Peyer's patch (tissue), 4 donors: Measurements from ENCODE around the gene LARGE2. TPM values are rescaled to one million over a fixed set of nuclear protein-coding genes. Genes with fewer than 3 reads are reported as not detected.

Experiments used
- DNase-seq, 3 donors: peaks; one replicate each; pipeline ENCODE4 v3.0.0-alpha.2; 2017 to 2019
- H3K27ac ChIP-seq, 4 donors: fragments of 200-600 bp; sonication (generic); one replicate each; pipeline ENCODE4 v1.5.1; 2016 to 2019
- H3K27me3 ChIP-seq, 2 donors: fragments of 200-600 bp; sonication (generic); one replicate each; pipeline ENCODE4 v1.5.1; 2019
- H3K36me3 ChIP-seq, 3 donors: fragments of 200-600 bp; sonication (generic); one replicate each; pipeline ENCODE4 v1.5.1; 2016 to 2019
- H3K4me1 ChIP-seq, 4 donors: fragments of 200-600 bp; sonication (generic); one replicate each; pipeline ENCODE4 v1.5.1; 2016 to 2019
- H3K4me3 ChIP-seq, 4 donors: fragments of 200-600 bp; sonication (generic); 1 replicate in 3 of 4; 2 replicates in 1 of 4; pipeline ENCODE4 v1.5.1; 2016 to 2019; ENCODE audit warnings: mild to moderate bottlenecking in 1 of 4
- H3K9me3 ChIP-seq, 4 donors: fragments of 200-600 bp; sonication (generic); one replicate each; pipeline ENCODE4 v1.5.1; 2016 to 2019; ENCODE audit warnings: mild to moderate bottlenecking in 1 of 4
- CTCF ChIP-seq, 6 experiments: fragments of 450-650 bp in 4 of 6; fragments of 200-600 bp in 2 of 6; sonication (generic) in 1 of 6; IDR thresholded peaks; one replicate each; pipeline ENCODE4 v1.5.1; 2017 to 2019; ENCODE audit warnings: antibody characterized with exemption in 6 of 6, mild to moderate bottlenecking in 3 of 6, moderate library complexity in 1 of 6
- POLR2A ChIP-seq, 2 donors: fragments of 450-650 bp; IDR thresholded peaks; one replicate each; pipeline ENCODE4 v1.5.1; 2017; ENCODE audit warnings: antibody characterized with exemption in 2 of 2, mild to moderate bottlenecking in 2 of 2, moderate library complexity in 2 of 2
- total RNA-seq, 4 donors: library from RNA; depleted of rRNA; stranded (reverse); fragments of >200 nt; gene quantifications; one replicate each; pipeline ENCODE4 v1.1.0, GENCODE V29; 2016

The LARGE2 gene
- total RNA-seq, 4 donors from 2014 or later: 0.83 to 1.6 (median 1.2) TPM; not detected in 1

GRCh38 chr11:45913942-45914635 is 8.4 kb upstream of the LARGE2 start:
- DNase-seq: no peak
- no peak overlapping the region for H3K27ac ChIP-seq
- H3K4me1 ChIP-seq: peaks cover 0 to 15% (median 4%) of the 10 kb centered on the region in 4 donors
- no peaks in the 10 kb centered on the region for H3K27me3 ChIP-seq
- TF ChIP-seq CTCF (IDR thresholded peaks at IDR 0.05) (no peak), POLR2A (IDR thresholded peaks at IDR 0.05) (no peak)
- H3K4me3 ChIP-seq: no peak overlapping the region
- no peaks in the 10 kb centered on the region for H3K9me3 ChIP-seq
- H3K36me3 ChIP-seq: peaks cover 0 to 70% (median 0%) of the 10 kb centered on the region in 3 donors

GRCh38 chr11:45915446-45915845 is 7.0 kb upstream of the LARGE2 start:
- Histone ChIP-seq H3K4me1 (peaks cover 0 to 15% (median 6%) of the 10 kb centered on the region in 4 donors), H3K27me3 (no peaks in the 10 kb centered on the region), H3K4me3 (no peak overlapping the region), H3K27ac (no peak overlapping the region), H3K9me3 (no peaks in the 10 kb centered on the region), H3K36me3 (peaks cover 0 to 57% (median 0%) of the 10 kb centered on the region in 3 donors)
- DNase-seq: no peak
- TF ChIP-seq POLR2A (IDR thresholded peaks at IDR 0.05) (no peak), CTCF (IDR thresholded peaks at IDR 0.05) (no peak)

DNA sequence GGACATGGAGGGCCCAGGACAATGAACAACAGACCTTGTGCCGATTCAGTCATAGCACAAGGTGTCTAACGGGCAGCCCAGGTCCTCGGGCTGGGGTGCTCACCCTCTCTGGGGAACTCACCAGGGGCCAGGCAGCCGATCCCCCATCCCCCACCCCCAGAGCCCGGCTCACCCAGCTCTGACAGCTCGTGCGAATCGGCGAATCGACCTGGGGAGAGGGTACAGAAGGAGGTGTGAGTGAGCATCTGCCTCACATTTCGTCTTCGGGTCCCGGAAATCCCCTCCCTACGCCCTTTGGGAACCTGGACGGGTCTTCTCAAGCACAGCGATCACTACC is 5.2 kb upstream of the LARGE2 start:
- Histone ChIP-seq H3K36me3 (peaks cover 0 to 39% (median 0%) of the 10 kb centered on the region in 3 donors), H3K27ac (peak overlapping the region; percentile 87 to 97 (median 88)), H3K27me3 (peaks cover 0 to 10% of the 10 kb centered on the region in 2 donors), H3K4me3 (peak overlapping the region; percentile 75 to 95 (median 81)), H3K4me1 (peaks cover 1 to 21% (median 12%) of the 10 kb centered on the region in 4 donors), H3K9me3 (no peaks in the 10 kb centered on the region)
- TF ChIP-seq CTCF (IDR thresholded peaks at IDR 0.05): no peak
- TF ChIP-seq POLR2A (IDR thresholded peaks at IDR 0.05): no peak
- DNase-seq: no peak

DNA sequence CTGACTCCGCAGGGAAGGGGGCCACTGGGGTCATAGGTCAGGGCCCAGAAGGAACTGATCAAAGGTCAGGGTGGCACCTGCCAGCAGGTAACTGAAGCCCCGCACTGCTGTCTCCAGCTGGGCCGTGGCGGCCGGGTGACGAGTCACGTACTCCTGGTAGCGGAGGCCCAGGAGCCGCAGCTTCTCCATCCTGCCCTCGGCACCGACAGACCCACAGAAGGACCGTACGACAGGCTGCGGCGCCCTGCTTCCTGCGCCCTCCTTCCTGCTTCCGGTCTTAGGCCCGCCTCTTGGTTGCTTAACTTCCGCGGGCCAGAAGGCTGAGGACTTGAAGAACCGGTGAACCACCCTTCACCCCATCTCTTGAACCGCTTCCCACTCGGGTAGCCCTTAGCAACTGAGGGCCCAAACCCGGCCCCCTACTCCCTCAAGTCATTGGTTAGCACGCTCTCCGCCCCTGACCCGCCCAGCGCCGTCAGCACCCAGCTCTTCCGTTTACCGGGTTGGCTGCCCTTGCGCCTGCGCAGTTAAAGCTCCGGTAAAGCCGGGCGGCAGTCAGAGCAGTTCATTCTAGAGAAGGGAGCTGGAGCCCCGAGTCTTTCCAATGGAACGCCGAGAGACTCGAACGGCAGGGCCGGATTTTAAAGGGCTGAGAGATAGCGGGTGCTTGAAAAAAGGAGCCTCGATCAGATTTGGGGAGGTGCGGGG is 4.7 kb upstream of the LARGE2 start, which contains the start of gene PEX16:
Gene PEX16 (minus strand): TSS at position 255 of the 708 bp plus-strand sequence. CDS start 66 bp downstream, at position 189.
- DNase-seq: peak; percentile 90 to 98 (median 95)
- H3K36me3 ChIP-seq: peaks cover 0 to 33% (median 0%) of the 10 kb centered on the region in 3 donors
- H3K4me3 ChIP-seq: peak within 1 kb of the TSS; percentile 75 to 95 (median 81)
- TF ChIP-seq CTCF (IDR thresholded peaks at IDR 0.05): no peak
- peak; percentile 66 to 72 for TF ChIP-seq POLR2A (IDR thresholded peaks at IDR 0.05)
- no peaks in the 10 kb centered on the region for H3K9me3 ChIP-seq
- H3K27me3 ChIP-seq: peaks cover 0 to 15% of the 10 kb centered on the region in 2 donors
- H3K27ac ChIP-seq: peak within 1 kb of the TSS; percentile 87 to 97 (median 88)
- peaks cover 3 to 27% (median 14%) of the 10 kb centered on the region in 4 donors for H3K4me1 ChIP-seq

GRCh38 chr11:45918331-45918941 is 4.0 kb upstream of the LARGE2 start:
- DNase-seq: peak; percentile 86 to 92 (median 92)
- no peak for TF ChIP-seq CTCF (IDR thresholded peaks at IDR 0.05)
- TF ChIP-seq POLR2A (IDR thresholded peaks at IDR 0.05): peak; percentile 40 to 79
- Histone ChIP-seq H3K36me3 (peaks cover 0 to 28% (median 0%) of the 10 kb centered on the region in 3 donors), H3K4me1 (peaks cover 3 to 32% (median 14%) of the 10 kb centered on the region in 4 donors), H3K27ac (peak overlapping the region; percentile 87 to 97 (median 88)), H3K4me3 (peak overlapping the region; percentile 75 to 95 (median 81)), H3K9me3 (no peaks in the 10 kb centered on the region), H3K27me3 (peaks cover 0 to 18% of the 10 kb centered on the region in 2 donors)
